LHCN-M2 (cell line): Measurements from ENCODE around the gene EIF1AX. TPM values are rescaled to one million over a fixed set of nuclear protein-coding genes. Genes with fewer than 3 reads are reported as not detected.
"Not testable (repeated sequence)": the region's sequence is repeated elsewhere in the genome, so short reads cannot be mapped to it uniquely, and the experiment has no call there.

Experiments used
- DNase-seq: peaks from one replicate; pipeline ENCODE4 v3.0.0-alpha.2; 2012; ENCODE audit warnings: low read depth
- polyA plus RNA-seq: library from polyadenylated mRNA; unstranded; fragments of >200 nt; gene quantifications from one replicate; pipeline ENCODE4 v1.2.1, GENCODE V29; 2012; ENCODE audit warnings: missing spikeins
- total RNA-seq: library from RNA; depleted of rRNA; stranded (reverse); fragments of >200 nt; gene quantifications from 2 replicates; pipeline ENCODE4 v1.2.3, GENCODE V29; 2014; rRNA removed

The EIF1AX gene, protein sequence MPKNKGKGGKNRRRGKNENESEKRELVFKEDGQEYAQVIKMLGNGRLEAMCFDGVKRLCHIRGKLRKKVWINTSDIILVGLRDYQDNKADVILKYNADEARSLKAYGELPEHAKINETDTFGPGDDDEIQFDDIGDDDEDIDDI
- 53.4 TPM in 2 replicates for total RNA-seq
- 43.5 TPM for polyA plus RNA-seq

DNA sequence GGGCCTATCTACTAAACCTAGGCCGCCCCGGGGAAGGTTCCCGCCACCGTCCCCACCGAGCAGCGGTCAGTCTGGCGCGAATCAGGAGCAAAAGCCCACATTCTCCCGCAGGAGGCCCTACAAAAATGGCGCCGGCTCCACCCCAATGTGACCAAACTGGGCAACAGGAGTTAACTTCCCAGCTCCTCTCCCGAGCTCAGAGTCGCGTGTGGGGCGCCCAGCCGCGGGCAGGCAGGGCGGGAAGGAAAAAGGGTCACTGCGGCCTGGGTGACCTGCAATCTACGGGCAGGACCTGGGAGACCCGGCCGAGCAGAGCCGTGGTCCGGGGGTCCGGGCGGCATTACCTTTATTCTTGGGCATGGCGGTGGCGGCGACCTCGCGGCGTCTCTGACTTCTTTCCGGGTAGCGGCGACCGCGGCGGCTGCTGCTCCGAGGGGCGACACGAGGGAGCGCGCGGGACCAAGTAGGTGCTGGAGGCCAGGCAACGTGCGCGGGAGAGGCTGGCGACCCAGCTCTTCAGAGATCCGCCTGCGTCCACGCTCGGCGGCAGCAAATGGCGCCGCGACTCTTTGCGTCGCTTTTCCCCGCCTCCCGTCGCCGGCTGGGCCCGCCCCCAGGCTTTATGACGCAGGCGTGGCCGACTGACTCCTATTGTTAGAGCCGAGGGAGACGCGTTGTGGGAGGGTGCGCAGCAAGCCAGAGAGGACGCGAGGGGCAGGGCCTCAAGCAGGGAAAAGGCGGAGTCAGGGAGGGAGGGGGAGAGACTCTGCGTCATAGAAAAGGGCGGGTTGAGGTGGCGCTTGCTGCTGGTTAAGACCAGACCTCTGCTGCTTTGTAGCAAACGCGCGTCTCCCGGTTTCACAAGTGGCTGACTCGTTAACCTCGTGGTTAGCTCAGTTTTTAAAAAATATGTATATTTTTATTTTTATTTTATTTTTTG is at the start of gene EIF1AX:
EIF1AX (minus strand) TSS at position 558 of the 940 bp plus-strand sequence; CDS start at position 360, 198 bp downstream.
- peak; percentile 96 for DNase-seq

DNA sequence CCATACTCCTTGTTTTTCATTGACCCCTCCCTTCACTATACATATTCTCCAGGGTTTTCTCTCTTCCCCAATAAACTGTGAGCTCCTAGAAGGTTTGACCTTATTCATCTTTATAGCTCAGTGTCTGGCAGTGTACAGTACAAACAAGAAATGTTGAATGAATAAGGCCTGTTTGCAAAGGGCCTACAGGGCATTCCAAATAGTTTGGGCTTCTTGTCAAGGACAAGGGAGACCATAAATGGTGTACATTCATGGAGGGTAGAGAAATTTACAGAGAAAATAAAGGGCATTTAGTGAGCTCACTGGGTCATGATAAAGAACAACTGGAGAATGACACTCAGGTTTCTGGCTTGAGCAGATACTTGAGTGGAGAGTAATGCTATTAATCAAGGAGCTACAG is 47.5 kb upstream of the EIF1AX start:
- DNase-seq = no peak

DNA sequence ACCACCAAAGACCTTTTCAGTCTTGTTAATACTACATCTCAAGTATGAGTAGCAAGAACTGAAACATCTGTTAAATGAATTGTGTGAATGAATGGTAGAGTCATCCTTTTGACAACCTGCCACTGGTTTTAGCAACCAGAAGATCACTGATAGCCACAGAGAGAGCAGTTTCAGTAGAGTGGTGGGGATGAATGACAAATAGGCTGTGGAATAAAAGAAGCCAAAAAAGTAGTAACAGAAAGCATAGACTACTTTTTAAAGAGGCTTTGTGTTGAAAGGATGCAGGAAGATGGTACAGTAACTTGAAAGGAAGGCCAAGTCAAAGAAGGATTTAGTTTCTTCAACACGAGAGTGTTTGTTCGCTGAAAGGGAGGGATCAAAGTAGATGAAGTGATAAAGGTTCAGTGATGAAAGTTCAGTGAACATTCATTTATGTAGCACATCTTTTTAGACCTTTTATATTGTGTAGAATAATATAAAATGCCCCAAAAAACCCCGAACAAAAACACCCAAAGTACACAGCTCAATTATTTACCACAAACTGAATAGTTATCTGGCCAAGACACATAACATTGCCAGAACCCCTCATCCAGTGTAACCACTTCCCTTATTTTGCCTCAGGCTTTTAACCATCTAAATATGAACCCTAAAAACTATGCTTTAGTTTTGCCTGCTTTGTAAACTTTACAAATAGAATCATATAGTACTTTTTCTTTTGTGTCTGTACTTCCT is 40.1 kb upstream of the EIF1AX start:
- no peak for DNase-seq

DNA sequence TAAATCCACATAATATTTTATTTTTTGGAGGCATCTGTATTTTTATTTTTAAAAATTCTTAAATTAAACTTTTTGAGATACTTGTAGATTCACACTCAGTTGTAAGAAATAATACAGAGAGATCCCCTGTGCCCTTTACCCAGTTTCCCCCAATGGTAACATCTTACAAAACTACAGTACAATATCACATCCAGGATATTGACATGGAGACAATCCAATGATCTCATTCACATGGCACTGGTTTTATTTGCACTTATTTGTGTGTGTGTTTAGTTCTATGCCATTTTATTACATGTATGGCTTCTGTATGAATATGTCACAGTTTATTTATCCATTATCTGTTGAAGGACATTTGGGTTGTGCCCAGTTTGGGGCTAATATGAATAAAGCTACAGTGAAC is 35.5 kb upstream of the EIF1AX start:
- no peak for DNase-seq

DNA sequence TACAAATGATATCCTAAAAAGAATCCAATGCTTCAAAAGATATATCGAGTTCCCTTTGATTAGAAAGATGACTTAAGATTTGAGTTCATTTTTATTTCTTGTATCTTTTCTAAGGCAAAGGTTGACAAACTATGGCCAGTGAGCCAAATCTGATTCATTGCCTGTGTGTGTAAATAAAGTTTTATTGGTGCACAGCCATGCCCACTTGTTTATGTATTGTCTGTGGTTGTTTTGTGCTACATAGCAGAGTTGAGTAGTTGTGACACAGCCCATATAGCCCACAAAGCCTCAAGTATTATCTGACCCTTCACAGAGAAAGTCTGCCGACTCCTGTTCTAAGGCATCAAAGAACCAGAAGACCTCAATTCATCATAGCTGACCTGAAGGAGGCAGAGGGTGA is 32.2 kb upstream of the EIF1AX start:
- no peak for DNase-seq

- no peak for DNase-seq
Measured at GRCh38 chrX:20173313-20173712, 31.7 kb upstream of the EIF1AX start.

DNA sequence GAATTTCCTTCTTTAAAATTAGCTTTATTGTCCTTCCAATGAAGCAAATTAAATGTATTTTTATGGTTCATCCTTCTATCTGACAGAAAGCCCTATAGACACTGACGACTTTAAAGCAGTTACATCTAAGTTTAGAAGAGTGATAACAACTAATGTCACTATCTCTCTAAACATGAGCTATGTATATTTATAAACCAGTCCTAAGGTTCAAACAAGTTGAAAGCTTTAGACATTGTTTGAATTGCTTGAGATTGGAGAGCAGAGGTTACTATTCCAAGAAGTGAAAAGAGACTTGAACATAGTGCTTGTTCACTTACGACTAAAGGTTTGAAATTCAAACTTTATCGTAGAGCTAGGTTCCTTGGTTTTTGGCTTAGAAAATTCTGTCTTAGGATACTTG is 30.2 kb upstream of the EIF1AX start:
- DNase-seq = no peak

DNA sequence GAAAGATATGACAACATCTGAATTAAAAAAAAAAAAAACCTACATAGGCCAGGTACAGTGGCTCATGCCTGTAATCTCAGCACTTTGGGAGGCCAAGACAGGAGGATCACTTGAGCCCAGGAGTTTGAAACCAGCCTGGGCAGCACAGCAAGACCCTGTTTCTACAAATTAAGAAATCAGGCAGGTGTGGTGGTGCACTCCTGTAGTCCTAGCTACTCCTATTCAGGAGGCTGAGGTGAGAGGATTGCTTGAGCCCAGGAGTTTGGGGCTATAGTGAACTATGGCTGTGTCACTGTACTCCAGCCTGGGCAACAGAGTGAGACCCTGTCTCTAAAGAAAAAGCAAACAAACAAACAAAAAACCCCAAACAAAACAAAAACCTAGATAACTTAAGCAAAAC is 20.9 kb upstream of the EIF1AX start:
- not testable (repeated sequence) for DNase-seq

- DNase-seq = no peak
Measured at GRCh38 chrX:20159797-20160385, 18.3 kb upstream of the EIF1AX start.

GRCh38 chrX:20151689-20152088 is 10.1 kb upstream of the EIF1AX start:
- no peak for DNase-seq

GRCh38 chrX:20149326-20149725 is 7.7 kb upstream of the EIF1AX start:
- DNase-seq = no peak

GRCh38 chrX:20147561-20147960 is 5.9 kb upstream of the EIF1AX start:
- no peak for DNase-seq

GRCh38 chrX:20144491-20144890 is 2.9 kb upstream of the EIF1AX start:
- peak; percentile 68 for DNase-seq

- no peak for DNase-seq
Measured at GRCh38 chrX:20143561-20143960, 1.9 kb upstream of the EIF1AX start.

DNA sequence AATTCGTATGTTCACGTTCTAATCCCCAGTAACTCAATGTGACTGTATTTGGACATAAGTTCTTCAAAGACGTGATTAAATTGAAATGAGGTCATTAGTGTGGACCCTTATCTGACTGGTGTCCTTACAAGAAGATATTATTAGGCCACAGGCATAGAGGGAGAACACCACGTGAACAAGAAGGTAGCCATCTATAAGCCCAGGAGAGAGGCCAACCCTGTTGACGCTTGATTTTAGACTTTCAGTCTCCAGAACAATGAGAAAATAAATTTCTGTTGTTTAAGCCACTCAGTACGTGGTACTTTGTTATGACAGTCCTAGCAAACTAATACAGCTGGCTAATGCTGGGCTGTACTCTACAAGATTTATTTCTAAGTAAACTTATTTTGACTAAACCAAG is 1.5 kb upstream of the EIF1AX start:
- DNase-seq = no peak

DNA sequence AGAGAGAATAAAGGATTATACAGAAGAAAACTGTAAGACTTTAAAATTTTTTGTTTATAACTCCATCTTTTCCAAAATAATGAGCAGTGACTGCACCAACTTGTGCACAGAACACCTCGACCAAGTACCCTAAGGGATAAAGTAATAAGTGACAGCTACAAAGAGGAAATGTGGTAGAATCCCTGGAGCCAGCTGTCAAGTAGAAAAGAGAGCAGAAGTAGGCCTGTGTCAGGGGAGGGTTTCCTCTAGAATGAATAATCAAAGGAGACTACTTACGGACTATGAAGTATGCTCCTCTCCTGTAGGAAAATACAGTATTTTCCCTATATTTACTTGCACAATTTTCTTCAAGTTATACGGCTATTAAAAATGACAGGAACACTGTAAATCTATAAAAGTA is 1.2 kb downstream of the EIF1AX start:
- peak; percentile 4 for DNase-seq

DNA sequence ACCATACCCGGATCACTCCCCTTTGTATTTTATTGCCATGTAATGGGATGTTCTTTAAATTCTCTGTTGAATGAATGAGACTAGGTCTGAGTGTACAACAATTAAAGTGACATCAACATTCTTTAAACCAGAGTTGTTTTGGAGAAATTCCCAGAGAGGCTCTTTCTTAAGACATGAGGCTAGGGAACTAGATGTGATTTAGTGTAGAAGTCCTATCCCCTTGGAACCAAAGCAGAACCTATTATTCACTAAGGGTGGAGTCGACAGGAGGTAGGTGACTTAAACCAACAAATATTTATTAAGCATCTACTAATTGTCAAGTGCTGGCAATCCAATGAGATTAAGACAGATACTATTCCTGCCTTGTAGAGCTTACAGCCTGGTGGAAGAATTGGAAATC is 1.7 kb downstream of the EIF1AX start:
- DNase-seq = peak; percentile 3

DNA sequence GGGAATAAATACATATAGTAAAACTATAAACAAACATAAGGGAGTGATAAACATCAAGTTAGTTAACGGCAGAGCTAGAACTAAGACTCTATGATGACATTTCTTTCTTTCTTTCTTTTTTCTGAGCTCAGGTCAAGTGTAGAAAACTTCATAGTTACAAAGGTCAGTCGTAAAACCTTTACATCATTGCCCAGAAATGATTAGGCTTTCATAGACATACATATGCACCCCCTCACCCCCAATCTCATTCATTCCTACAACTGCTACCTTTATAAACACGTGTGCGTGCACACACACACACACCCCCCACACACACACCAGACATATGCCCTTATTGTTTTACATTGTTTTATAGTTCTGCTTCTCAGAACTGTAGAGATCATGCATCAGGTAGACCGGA is 5.7 kb downstream of the EIF1AX start:
- no peak for DNase-seq

- no peak for DNase-seq
Measured at GRCh38 chrX:20132666-20133065, 9.0 kb downstream of the EIF1AX start.

DNA sequence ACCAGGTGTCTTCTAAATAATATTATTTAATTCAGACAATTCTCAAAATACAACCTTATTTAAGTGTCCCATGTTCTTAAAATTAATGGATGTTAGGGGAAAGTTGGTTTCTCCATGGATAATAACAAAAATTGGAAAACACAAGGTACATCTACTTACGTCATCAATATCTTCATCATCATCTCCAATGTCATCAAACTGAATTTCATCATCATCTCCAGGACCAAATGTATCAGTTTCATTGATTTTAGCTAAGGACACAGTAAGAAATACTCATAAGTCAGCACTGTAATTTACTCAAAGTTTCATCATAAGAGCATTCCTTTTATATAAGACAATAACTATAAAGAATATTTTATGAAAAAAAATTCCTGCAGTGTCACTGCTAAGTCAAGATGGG is 11.3 kb downstream of the EIF1AX start:
- no peak for DNase-seq

DNA sequence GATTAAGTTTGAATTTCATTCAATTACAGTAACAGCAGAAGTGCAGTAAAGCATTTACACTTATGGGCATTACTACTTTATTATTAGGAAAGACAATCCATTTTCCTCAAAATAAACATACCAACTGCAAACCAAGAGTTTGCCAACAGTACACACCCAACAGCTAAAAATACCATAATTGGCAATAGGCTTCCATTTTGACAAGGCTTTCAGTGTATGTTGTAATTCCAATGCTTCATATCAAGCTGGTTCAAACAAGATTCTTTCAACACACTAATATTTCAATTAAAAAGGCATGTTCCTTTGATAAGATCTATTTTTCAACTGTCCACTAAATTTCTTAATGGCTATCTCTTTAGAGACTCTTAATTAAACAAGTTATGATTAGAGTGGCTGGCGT is 12.1 kb downstream of the EIF1AX start:
- no peak for DNase-seq

GRCh38 chrX:20128670-20129069 is 13.0 kb downstream of the EIF1AX start:
- no peak for DNase-seq
